GM18909 (cell line): Measurements from ENCODE around the gene FAM53A.
"Not testable (repeated sequence)": the region's sequence is repeated elsewhere in the genome, so short reads cannot be mapped to it uniquely, and the experiment has no call there.

ENCODE experiments used
- ATAC-seq: cut with Tn5 transposase; IDR thresholded peaks from one replicate; pipeline ENCODE4 v1.9.1; 2021; ENCODE audit warnings: mild to moderate bottlenecking; ENCODE audit not compliant: unreplicated experiment, poor library complexity

FAM53A gene

DNA sequence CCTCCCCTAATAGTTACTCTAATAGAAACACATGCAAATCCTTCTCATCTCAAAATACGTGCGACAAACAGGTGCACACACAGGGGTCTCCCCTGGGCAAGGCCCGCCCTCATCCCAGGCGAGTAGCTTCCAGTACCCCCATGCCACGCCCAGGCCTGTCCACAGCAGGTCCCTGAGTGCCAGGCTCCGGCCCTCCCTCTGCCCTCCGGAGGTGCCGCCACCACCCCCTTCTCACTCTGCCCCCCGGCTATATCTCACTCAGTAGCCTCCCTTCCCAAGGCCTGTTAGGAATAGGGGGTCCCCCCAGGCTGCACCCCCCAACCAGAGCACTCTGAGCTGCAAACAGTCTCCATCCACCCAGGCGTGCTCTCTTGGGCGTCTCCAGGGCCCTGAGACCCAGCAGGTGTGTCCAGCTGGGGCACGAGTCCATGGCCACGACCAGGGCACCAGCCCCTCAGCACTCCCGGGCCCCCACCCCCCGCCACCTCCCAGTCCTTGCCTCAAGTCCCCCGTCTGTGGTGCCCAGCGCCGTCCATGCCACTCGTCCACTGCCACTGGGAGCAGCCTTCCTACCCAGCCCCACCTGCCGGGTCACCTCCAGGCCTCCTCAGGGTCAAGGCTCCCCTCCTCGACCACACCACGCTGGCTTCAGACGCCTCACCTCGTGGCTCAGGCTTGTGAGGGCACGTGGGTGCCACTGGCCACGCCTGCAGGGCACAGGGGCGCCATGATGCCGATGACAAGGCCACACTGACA is 41.7 kb downstream of the FAM53A start:
- ATAC-seq, result no peak

DNA sequence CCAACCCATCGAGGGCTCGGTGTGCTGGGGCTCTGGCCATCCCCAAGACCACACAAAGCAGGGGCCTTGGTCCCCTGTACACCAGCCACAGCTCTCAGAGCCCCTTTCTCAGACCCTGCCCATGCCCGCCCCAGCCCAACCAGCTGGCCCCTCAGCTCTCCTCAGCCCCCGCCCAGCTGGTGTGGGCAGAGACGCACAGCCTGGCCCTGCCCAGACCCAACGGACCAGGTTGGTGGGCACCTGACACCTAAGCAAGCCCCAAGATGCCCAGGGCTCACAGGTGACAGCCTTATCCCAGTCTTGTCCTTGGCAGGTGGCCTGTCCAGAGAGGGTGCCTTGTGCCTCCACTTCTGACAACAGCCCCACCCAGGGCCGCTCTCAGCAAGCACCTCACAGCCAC is 42.4 kb downstream of the FAM53A start:
- no peak for ATAC-seq

DNA sequence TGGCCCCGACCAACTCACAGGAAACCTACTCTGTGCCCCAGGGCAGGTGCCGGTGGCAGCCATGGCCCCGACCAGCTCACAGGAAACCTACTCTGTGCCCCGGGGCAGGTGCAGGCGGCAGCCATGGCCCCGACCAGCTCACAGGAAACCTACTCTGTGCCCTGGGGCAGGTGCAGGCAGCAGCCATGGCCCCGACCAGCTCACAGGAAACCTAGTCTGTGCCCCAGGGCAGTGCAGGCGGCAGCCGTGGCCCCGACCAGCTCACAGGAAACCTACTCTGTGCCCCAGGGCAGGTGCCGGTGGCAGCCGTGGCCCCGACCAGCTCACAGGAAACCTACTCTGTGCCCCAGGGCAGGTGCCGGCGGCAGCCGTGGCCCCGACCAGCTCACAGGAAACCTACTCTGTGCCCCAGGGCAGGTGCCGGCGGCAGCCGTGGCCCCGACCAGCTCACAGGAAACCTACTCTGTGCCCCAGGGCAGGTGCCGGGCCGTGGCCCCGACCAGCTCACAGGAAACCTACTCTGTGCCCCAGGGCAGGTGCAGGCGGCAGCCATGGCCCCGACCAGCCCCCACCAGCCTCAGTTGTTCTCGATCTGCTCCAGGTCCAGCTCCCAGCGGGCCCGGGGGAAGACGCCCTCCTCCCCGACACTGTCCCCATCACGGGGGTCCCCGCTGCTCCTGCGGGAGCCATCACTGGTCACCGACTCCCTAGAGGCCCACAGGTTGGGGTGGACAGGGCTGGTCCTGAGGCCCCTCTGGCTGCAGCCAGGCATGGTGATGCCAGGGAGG is 43.2 kb downstream of the FAM53A start:
- not testable (repeated sequence) for ATAC-seq

DNA sequence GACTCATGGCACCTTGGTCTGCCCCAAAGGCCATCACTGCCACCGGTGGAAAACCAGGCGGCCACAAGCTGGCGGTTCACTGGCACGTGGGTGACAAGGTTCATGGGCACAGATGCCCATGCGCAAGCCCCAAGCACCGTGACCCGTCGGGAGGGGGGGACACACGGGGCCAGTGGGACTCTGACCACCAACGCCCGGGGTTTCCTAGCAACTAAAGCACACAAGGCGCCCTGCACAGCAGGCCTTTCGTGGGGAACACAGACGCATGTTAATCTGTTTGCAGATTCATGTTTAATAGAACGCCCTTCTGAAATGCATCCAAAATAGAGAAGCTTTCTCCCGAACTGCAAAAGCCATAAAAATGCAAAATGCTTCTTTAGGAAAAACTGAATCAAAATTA is 43.9 kb downstream of the FAM53A start:
- ATAC-seq, result no peak

DNA sequence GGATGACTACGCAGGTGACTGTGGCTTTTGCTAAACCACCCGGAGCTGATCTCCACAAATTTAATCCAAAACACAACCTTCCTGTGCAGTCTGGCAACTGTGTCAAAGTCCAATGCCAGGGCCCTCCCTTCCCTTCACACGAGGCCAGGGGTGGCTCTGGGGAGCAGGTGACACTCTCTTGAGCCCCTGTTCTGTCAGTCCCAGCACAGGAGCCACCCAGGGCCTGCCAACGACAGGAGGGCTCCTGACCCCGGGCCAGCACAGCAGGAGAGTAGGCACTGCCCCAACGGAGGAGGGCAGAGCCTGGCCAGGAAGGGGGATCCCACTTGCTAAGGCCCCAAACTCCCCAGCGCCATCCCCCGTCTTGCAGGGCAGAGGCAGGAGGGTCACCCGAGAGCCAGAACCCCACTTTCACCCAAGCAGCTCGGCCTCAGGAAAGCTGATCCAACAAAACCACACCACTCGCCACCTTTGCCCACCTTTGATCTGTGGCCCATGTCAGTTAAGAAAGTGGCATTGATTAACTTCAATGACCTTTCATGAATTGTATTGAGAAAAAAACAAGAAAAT is 44.7 kb downstream of the FAM53A start:
- no peak for ATAC-seq

DNA sequence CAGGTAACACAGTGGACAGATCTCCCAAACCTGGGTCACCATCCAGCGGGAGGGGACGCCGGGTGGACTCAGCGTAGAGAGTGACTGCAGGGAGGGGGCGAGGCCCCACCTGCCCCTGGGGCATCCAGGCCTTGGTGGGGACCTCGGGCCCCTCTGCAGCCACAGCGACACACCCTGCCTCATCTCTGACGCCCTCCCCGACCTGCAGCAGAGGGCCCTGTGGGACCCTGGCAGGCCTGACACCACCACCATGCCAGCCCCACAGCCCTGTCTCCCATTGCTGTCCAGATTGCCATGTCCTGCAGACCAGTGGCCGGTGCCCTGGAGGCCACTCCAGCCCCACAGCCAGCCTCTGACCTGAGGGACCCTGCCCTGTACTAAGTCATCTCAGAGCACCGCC is 45.2 kb downstream of the FAM53A start:
- ATAC-seq, result no peak

DNA sequence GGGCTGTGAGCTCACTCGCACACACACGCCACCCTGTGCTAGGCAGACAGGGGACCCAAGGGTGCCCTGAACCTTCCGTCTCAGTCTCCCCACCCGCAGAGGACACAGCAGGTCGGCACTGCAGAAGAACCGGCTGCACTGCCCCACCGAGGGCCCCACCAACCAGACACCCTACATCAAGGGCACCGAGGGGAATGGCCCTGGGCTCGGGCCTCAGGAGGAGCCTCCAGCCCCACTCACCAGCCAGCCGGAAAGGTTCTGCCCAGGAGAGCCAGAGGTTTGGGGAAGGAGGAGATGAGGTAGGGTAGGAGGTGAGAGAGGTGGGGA is 45.9 kb downstream of the FAM53A start:
- ATAC-seq, result no peak

DNA sequence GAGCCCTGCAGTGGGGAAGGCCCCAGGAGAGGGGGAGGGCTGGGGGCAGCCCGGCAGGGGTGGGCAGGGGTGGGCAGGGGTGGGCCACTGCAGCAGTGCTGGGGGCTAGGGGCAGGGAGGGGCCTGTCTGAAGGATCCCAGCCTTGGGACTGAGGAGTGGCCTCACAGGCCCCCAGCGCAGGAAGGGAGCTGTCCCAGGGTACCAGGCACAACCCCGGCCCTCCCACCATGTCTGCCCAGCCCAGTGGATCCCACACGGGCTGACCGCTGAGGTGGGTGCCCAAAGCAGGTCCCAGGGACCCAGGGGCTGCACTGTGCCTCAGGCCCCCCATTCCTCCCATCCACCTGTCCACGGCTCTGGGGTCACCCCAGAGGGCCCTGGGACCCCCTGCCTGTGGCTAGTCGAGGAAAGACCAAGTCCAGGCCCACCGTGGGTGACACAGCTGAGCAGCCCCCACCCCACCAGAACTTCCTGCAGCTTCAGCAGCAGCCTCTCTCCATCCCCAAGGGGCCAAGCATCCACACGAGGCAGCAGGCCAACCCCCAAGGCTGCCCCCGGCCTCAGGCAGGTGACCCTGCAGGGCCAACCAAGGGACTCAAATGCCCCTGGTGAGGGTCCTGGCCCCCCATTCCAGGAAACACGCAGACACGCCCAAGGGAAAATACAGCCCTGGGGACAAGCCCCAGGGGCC is 46.4 kb downstream of the FAM53A start:
- ATAC-seq, result no peak

DNA sequence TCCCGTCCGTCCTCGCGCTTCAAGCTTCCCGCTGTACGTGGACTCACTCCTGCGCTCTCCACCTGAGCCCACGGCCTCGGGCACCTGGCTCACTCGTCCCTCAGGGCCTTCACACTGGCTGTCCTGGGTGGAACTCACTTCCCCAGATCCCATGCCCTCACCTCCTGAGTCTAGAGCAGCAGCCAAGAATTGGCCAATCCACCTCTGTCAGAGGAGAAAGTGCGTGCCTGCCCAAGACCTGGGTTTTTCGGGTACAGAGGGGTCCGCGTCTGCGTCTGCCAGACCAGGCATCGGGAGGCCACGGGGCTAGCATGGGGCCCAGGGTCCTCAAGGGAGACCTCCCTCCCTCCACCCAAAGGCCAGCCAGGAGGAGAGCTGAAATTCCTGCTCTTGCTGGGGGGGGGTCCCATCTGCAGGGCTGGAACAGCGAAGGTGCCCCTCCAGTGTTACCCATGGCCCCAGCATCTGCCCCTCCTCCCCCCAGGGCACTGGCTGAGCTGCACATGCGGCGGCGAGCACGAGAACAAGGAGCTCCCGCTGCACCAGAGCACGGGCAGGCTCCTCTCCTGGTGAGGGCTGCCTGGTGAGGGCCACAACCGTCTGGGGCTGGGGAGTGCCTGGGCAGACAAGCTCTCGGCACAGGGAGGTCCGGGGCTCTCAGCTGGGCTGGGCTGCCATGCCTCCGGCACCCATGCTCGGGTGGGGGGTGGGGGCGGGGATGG is 47.5 kb downstream of the FAM53A start:
- ATAC-seq, result no peak

DNA sequence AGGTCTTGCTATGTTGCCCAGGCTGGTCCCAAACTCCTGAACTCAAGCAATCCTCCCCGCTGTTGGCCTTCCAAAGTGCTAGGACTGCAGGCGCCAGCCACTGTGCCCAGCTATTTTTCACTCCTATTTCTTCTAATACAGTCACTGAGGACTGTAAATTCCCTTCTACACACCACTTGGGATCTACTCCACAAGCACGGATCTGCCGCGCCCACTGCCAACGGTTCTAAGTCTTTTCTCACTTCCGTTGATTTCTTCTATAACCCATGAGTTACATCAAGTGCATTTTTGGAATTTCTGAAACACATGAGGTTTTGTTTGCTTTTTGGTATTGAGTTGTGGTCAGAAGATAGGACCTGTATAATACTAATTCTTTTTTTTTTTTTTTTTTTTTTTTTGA is 48.6 kb downstream of the FAM53A start:
- ATAC-seq, result no peak

DNA sequence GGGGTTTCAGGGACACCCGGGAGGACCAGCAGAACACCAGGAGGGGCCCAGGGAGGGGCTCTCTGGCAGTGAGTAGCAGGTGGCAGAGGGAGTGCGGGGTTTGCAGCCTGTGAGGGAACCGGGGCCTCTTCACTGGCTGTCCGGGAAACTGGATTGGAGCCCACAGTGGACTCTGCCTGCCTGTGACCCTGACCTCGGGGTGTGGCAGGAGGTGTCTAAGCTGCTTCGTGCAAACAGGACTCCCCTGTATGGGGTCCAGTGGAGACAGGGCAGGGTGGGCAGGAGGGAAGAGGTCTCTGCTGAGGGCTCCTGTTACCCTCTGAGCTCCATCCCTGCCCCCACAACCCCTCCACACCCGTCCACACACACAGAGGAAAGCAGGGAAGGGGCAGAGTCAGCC is 50.1 kb downstream of the FAM53A start:
- no peak for ATAC-seq

DNA sequence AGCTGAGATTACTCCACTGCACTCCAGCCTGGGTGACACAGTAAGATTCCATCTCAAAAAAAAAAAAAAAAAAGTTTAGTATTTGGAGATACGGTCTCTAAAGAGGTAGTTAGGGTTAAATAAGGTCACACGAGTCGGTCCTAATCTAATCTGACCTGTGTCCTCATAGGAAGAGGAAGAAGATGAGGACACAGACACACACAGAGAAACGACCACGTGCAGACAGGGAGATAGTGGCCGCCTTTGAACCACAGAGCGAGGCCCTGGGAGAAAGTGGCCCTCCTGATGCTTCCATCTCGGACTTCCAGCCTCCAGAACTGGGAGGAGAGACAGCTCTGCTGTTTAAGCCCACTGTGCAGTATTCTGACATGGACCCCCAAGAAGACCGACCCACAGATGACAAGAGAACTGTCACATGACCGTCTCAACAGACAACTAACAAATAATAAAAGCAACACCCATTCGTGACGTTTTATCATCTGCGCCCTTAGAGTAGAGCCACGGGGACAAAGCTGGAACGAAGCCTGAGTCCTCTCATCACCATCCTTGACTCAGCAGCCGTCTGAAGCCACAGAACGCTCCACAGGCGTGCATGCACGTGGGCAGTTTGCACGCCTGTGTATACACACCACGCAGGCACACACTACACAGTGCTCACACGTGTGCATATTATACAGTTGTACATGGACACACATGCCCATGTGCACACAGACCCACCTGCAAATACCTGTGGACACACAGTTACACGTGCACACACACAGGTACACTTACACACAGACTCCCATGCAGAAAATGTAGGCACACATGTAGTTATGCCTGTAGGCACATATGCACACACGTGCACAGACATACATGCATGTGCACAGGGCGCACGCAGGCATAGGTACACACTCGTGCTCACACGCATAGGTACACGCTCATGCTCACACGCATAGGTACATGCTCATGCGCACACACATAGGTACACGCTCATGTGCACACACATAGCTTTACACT is 51.7 kb downstream of the FAM53A start:
- no peak for ATAC-seq

DNA sequence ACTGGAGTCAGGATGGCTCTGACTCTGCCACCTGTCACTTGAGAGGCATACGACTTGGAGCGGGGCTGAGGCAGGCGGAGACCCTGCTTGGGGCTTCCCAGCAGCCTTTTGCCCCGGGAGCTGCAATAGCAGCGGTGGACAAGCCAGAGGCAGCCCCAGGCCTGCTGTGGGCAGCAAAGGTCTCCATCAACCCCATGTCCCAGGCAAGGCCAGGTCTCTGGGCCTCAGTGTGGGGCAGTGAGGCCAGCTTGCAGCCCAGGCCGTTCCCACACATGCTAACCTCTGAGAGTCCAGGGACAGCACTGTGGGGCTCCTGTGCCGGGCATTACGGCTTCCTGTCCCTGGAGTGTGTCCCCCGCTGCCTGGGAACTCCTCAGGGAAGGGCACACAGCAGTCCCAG is 53.0 kb downstream of the FAM53A start:
- no peak for ATAC-seq

DNA sequence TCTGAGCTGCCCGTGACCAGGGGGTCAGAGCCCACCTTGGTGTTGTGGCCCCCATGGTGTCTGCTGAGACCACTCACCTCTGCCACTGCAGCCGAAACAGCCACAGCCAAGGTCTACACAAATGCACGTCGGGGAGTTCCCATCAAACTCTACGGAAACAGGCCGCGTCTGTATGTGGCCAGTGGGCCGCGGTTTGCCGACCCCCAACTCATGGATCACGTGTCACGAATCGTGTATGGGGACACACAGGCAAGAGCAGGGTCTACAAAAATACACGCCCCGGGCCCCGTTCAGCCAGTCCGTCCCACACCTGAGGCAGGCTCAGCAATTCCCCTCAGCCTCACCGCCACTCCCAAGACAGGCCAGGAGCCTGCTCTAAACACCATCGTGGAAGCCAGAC is 53.8 kb downstream of the FAM53A start:
- no peak for ATAC-seq

DNA sequence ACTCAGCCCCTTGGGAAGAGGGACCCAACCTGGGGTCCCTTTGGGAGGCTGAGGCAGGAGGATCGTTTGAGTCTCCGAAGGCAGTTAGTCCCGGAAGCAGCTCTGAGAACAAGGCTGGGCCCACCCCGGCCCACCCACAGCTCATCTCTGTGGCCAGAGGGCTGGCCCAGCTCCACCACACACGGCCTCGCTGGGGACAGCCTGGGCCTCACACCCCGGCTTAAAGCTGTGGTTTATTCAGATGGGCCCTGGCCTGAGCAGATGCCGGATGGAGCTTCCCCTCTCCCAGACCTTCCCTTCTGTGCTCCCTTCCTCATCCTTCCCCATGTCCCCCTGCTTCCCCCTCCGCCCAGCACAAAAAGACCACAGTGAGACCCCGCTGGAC is 54.4 kb downstream of the FAM53A start:
- no peak for ATAC-seq

DNA sequence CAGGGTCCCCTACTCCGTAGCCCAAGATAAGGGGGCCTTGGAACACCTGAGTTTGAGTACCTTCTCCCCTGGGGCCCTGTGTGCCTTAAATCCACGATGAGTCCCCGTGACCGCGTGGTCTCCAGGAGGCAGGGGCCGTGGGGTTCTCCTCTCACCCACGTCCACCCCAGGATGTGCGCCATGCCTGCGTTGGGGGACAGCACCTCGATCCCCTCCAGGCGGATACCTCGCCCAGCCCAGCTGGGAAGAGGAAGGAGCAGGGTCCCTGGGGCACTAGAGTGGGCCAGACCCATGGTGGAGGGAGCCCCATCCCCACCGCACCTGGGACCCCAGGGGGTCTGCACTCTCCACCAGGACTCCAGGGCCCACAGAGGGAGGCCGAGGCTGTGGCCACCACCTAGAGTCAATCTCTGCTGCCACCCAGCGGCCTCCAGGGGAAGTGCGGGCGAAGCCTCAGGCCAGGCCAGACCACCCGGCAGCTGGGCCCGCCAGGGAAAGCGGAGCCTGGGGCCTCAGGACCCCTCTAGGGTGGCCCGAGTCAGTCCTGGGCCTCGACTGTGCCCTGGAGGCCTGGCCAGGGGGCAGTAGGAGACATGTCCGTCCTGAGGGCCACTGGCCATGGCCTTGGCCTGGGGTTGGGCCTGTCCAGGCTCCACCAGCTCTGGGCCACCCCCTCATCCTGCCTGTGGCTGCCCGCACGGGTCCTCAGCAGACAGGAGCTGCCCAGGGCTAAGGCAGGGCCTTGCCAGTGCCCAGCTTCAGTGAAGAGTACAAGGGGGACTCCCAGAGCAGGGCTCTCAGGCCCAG is 55.0 kb downstream of the FAM53A start:
- ATAC-seq, result no peak

DNA sequence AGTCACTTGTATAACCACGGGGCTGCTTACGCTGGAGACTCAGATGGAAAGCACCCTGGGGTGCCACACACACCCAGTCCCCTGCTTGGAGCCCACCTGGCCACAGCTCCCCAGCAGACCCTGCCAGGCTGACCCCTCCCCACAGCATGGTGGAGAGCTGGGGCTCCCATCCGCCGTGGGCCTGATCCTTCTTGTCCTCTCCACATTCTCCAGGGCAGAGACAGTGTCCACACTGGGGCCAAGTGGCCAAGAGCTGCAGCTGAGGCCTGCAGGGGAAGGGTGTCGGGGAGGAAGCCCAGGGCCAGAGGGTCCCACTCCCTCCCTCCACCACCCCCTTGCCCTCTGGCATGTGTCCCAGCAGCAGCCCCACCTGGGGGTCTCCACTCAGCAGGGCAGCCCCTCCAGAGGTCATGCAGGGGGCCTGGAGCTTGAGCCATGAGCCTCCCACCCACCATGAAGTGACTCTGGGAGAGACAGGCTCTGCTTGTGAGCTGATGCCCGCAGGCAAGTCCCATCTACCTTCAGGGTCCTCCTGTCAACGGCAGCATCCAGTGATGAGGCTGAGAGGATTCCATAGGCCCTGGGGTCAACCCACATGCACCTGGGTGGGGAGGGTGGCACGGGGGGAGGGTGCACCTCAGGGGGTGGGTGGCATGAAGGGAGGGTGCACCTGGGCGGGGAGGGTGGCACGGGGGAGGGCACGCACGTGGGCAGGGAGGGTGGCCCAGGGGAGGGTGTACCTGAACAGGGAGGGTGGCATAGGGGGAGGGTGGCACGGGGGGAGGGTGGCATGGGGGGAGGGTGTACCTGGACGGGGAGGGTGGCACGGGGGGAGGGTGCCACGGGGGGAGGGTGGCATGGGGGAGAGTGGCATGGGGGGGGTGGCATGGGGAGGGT is 56.4 kb downstream of the FAM53A start:
- ATAC-seq, result no peak

DNA sequence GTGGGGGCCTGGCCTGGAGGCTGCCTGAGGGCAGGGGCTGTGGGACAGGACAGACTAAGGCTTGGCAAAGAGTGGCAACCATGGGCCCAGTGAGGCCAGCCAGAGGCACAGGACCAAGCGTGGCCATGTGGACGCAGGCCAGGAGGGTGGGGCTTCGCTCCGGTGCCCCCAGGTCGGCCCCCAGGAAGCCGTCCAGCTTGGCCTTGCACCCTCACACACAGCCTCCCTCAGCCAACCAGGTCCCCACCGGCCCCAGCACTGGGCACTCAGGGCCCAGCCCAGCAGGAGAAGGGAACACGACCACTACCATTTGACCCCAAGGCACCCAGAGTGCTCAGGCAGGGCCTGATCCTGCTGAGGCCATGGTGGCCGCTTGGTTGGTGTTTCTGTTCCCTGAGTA is 57.2 kb downstream of the FAM53A start:
- ATAC-seq, result no peak
